Neural cell (in vitro differentiated cells): ENCODE measurements around the gene HIVEP1.
A peak's percentile ranks its signal among the peaks of the same experiment; 100 is the strongest.

Experiments used
- EP300 ChIP-seq: fragments of 450-650 bp; conservative IDR thresholded peaks from 2 replicates; pipeline ENCODE4 v1.6.1; 2014; ENCODE audit warnings: antibody characterized with exemption, mild to moderate bottlenecking, moderate library complexity; ENCODE audit not compliant: poor library complexity, severe bottlenecking
- EZH2 ChIP-seq: fragments of 200-600, 300-800 bp; shearing (Covaris generic), sonication (generic); IDR thresholded peaks from 2 replicates; pipeline ENCODE4 v1.6.1; 2014; ENCODE audit warnings: antibody characterized with exemption, low read length, borderline replicate concordance, mild to moderate bottlenecking; ENCODE audit not compliant: insufficient read depth, poor library complexity, severe bottlenecking
- MXI1 ChIP-seq: fragments of 450-650 bp; conservative IDR thresholded peaks from 2 replicates; pipeline ENCODE4 v1.6.1; 2014; ENCODE audit warnings: antibody characterized with exemption, mild to moderate bottlenecking; ENCODE audit not compliant: poor library complexity, severe bottlenecking
- POLR2AphosphoS5 ChIP-seq: IDR thresholded peaks from 2 replicates; pipeline ENCODE4 v1.6.1; 2012
- RAD21 ChIP-seq: fragments of 450-650 bp; conservative IDR thresholded peaks from 2 replicates; pipeline ENCODE4 v1.6.1; 2014; ENCODE audit warnings: antibody characterized with exemption, mild to moderate bottlenecking, moderate library complexity
- SMC3 ChIP-seq: fragments of 450-650 bp; conservative IDR thresholded peaks from 2 replicates; pipeline ENCODE4 v1.6.1; 2014; ENCODE audit warnings: antibody characterized with exemption, mild to moderate bottlenecking, moderate library complexity; ENCODE audit not compliant: poor library complexity
- TAF1 ChIP-seq: IDR thresholded peaks from 2 replicates; pipeline ENCODE4 v1.6.1; 2012; ENCODE audit warnings: low read depth
- TF ChIP-seq, protein P1 (sequence below): fragments of 450-650 bp; IDR thresholded peaks from 2 replicates; pipeline ENCODE4 v1.5.1; 2014; ENCODE audit warnings: antibody characterized with exemption, mild to moderate bottlenecking, moderate library complexity; ENCODE audit not compliant: poor library complexity, severe bottlenecking
- TF ChIP-seq, protein P2 (sequence below): IDR thresholded peaks from 2 replicates; pipeline ENCODE4 v1.6.1; 2012; ENCODE audit warnings: borderline replicate concordance

DNA sequence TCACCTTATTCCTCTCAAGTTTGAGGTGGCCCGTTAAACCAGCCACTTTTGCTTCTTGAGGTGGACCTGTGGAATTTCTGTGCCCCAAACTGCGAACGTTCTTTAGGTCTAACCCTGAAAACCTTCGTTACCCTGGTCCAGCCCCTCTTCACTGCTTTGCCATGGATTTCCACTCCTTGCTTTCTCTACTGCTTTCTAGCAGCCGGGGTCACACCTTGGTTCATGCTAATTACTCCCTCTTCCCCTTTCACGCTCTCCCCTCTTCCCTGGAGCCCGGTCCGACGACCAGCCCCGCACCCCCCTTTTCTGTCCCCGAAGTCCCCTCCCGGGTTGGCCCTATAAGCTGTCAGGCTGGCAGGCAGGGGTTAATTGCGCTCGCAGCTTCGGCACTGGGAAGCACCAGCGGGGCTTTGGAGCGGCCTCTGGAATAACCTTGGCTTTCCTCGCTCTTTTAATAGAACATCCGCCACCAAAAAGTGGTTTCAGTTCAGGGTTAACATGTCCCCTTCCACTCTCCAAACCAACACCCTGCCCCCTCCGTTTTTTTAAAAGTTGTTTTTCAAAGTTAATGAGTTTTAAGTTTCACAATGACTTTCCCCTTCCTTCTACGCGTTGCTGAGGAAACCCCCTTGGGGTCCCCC lies 1.4 kb upstream of the HIVEP1 start:
- TF ChIP-seq, protein P1, sequence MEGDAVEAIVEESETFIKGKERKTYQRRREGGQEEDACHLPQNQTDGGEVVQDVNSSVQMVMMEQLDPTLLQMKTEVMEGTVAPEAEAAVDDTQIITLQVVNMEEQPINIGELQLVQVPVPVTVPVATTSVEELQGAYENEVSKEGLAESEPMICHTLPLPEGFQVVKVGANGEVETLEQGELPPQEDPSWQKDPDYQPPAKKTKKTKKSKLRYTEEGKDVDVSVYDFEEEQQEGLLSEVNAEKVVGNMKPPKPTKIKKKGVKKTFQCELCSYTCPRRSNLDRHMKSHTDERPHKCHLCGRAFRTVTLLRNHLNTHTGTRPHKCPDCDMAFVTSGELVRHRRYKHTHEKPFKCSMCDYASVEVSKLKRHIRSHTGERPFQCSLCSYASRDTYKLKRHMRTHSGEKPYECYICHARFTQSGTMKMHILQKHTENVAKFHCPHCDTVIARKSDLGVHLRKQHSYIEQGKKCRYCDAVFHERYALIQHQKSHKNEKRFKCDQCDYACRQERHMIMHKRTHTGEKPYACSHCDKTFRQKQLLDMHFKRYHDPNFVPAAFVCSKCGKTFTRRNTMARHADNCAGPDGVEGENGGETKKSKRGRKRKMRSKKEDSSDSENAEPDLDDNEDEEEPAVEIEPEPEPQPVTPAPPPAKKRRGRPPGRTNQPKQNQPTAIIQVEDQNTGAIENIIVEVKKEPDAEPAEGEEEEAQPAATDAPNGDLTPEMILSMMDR = no peak
- TF ChIP-seq EP300 = peak; percentile 12
- peak; percentile 35 for TF ChIP-seq SMC3
- TF ChIP-seq EZH2 = no peak
- TF ChIP-seq, protein P2, sequence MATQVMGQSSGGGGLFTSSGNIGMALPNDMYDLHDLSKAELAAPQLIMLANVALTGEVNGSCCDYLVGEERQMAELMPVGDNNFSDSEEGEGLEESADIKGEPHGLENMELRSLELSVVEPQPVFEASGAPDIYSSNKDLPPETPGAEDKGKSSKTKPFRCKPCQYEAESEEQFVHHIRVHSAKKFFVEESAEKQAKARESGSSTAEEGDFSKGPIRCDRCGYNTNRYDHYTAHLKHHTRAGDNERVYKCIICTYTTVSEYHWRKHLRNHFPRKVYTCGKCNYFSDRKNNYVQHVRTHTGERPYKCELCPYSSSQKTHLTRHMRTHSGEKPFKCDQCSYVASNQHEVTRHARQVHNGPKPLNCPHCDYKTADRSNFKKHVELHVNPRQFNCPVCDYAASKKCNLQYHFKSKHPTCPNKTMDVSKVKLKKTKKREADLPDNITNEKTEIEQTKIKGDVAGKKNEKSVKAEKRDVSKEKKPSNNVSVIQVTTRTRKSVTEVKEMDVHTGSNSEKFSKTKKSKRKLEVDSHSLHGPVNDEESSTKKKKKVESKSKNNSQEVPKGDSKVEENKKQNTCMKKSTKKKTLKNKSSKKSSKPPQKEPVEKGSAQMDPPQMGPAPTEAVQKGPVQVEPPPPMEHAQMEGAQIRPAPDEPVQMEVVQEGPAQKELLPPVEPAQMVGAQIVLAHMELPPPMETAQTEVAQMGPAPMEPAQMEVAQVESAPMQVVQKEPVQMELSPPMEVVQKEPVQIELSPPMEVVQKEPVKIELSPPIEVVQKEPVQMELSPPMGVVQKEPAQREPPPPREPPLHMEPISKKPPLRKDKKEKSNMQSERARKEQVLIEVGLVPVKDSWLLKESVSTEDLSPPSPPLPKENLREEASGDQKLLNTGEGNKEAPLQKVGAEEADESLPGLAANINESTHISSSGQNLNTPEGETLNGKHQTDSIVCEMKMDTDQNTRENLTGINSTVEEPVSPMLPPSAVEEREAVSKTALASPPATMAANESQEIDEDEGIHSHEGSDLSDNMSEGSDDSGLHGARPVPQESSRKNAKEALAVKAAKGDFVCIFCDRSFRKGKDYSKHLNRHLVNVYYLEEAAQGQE = peak; percentile 47
- no peak for TF ChIP-seq POLR2AphosphoS5
- peak; percentile 37 for TF ChIP-seq RAD21
- peak; percentile 8 for TF ChIP-seq TAF1
- peak; percentile 29 for TF ChIP-seq MXI1
